NCI-H1930 (cell line): ENCODE measurements around the gene KCNJ1.

Experiments
- DNase-seq, 2 experiments: peaks; one replicate each; lab custom pipeline; 2025; lab: John Stamatoyannopoulos, UW

The KCNJ1 gene

DNA sequence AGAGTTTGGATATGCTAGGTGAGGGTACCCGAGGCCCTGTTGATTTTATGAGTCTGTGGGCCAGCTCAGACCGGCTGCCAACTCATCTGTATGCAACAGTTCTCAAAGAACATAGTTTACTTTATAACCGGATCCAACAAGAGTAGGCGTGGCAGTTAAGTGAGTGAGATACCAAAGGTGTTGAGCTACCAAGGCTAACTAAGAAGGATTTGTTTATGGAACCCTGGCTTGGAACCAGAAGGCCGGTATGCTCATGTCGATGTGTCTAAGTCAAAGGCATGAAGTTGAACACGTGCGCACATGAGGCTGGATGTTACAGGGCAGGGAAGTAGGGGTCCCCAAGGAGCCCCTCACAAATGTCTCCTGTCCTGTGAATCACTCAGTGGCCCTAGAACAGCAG is at the start of gene KCNJ1:
Gene KCNJ1 (minus strand): TSS at position 20 of the 400 bp plus-strand sequence. CDS start 27,053 bp downstream, outside the sequence.
- DNase-seq, result no peak

DNA sequence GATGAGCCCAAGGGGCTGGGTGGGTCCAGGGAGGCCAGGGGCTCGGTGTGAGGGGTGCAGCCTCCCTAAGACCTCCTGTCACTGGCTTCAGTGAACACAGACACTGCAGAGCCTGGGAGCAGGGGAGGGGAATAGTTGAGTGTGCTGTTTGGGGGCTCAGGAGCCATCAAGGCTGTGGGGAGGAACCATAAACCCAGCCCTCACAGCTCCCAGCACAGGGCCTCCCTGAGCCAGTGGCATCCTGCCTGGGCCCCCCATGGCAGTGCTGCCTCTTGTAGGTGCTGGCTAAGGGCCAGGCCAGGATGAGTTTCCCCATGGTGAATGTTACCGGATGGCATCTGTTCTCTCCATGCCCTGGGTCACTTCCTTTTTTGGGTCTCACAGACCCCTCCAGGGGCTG is 49.6 kb upstream of the KCNJ1 start:
- no peak for DNase-seq

DNA sequence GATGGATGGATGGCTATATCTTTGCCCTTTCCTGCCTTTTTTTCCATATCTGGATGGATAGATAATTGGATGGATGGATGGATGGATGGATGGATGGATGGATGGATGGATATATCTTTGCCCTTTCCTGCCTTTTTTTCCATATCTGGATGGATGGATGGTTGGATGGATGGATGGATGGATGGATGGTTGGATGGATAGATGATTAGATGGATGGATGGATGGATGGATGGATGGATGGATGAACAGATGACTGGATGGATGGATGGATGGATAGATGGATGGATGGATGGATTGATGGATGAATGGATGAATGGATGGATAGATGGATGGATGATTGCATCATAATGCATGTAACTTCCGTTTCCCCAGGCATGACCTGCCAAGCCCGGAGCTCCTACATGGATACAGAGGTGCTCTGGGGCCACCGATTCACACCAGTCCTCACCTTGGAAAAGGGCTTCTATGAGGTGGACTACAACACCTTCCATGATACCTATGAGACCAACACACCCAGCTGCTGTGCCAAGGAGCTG is 49.0 kb upstream of the KCNJ1 start:
- DNase-seq, result no peak

DNA sequence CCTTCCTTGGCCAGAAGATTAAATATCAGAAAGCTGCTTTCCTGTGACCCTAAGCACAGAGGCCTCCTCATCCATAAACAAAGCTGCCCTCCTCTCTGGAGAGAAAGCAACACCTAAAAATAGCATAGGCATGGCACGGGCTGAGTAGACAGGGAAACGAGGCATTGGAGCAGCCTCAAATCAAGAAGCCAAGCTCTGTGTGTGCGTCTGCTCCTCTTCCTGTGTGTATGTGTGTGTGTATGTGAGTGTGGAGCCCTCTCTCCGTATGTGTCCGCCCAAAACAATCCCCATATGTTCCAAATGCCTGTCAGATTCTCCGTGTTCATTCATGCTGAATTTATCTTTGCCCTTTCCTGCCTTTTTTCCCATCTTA is 48.0 kb upstream of the KCNJ1 start:
- no peak for DNase-seq

DNA sequence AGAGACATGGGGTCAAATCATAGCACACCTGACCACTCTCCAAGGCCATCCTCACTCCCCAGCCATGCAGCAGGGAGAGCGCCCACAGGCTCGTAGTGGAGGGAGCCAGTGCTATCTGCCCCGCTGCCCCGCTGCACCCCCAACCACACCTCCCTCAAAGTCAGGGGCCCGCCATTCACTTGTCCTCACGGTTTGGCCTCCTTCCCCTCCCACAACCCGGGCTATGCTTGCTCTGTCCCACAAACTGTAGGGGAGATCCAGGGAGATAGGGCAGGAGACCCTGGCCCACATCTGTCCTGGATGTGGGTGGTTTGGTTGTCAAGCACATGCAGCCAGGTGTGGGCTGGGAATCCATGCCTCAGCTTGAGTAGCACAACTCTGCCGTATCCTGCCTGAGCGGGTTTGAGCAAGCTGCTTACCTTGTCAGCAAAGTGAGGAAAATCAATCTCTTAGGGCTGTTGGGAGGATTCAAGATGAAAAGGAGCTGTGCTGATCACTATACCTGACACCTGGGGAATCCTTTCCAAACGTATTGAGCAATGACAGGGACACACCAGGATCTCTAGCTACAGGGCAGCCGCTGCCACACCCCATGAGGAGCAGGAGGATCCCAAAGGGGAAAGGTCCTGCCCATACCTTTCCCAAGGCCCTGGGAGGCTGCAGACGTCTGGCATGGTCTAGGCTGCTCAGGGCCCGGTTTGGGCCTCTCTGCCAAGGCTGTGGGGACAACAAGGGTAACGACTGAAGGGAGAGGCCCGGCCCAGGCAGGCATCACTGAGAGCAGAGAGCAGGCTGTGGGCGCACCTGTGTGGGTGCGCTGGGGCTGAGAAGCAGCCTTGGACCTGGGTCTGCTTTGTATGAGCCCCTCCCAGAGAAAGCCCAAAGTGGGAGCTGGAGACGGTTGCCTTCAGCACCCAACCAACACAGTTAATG is 47.4 kb upstream of the KCNJ1 start:
- DNase-seq, result no peak

DNA sequence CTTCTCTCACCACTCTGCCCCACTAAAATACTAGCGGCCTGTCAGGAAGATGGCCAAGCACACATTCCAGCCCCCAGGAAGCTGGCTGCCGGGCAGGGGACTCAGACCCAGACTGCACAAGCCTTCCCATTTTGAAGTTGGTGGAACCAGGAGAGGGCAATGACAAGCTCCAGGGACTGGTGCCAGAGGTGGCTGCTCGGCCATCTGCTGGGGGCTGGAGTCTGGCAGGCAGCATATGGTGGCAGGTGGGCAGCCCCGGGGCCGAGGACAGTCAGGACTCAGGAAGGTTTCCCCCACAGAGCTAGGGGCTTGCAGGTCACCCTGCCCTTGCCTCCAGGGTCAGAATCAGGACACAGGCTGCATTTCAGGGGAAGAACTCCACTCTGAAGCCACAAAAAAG is 46.7 kb upstream of the KCNJ1 start:
- no peak for DNase-seq

DNA sequence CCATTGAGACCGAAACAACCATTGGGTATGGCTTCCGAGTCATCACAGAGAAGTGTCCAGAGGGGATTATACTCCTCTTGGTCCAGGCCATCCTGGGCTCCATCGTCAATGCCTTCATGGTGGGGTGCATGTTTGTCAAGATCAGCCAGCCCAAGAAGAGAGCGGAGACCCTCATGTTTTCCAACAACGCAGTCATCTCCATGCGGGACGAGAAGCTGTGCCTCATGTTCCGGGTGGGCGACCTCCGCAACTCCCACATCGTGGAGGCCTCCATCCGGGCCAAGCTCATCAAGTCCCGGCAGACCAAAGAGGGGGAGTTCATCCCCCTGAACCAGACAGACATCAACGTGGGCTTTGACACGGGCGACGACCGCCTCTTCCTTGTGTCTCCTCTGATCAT is 44.6 kb upstream of the KCNJ1 start:
- no peak for DNase-seq

DNA sequence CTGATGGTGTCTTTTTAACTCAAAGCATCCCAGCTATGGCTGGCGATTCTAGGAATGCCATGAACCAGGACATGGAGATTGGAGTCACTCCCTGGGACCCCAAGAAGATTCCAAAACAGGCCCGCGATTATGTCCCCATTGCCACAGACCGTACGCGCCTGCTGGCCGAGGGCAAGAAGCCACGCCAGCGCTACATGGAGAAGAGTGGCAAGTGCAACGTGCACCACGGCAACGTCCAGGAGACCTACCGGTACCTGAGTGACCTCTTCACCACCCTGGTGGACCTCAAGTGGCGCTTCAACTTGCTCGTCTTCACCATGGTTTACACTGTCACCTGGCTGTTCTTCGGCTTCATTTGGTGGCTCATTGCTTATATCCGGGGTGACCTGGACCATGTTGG is 44.1 kb upstream of the KCNJ1 start:
- DNase-seq, result no peak

DNA sequence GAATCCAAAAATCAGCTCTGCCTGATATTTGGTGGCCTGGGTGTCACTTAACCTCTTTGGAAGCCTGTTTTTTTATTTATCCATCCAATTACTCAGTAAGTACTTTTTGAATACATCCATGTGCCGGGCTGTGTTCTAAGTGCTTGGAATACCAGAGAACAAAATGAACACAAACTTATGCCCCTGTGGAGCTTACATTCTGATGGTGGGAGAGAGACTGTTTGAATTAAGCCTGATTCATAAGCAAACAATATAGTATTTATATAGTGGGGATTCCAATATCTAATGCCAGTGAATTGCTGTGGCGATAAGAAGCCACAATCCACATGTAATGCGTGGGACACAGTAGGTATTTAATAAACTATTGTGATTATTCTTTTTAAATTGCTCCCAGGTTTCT is 43.5 kb upstream of the KCNJ1 start:
- no peak for DNase-seq

DNA sequence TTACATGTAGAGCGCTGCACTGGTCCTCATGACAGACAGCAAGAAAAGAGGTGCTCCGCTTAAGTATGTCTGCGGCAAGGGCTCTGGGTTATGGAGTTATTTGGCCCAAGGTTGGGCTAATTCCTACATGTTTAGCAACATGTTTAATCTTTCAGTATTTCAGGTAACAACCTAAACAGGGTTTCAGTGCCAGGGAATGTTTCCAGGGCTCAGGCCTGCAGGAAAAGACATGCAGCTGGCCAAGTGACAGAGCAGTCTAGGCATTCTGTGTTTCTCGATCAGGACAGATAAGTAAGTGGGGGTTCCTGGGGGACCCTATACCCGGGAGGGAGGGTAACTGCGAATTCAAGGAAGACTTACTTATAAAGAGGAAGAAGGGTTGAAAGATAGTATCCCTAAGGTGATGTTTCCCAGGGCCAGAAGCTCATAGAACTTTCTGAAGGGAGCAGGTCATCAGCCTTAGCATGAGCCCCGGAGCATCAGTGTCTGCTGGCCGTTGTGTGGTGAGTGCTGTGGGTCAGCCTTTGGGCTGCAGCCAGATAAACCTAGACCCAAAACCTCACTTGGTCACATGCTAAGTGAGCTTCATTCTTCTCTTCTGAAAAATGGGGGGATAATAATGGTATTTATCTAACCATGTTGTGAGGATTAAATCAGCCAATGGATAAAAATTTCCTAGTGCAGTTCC is 42.5 kb upstream of the KCNJ1 start:
- DNase-seq, result no peak

DNA sequence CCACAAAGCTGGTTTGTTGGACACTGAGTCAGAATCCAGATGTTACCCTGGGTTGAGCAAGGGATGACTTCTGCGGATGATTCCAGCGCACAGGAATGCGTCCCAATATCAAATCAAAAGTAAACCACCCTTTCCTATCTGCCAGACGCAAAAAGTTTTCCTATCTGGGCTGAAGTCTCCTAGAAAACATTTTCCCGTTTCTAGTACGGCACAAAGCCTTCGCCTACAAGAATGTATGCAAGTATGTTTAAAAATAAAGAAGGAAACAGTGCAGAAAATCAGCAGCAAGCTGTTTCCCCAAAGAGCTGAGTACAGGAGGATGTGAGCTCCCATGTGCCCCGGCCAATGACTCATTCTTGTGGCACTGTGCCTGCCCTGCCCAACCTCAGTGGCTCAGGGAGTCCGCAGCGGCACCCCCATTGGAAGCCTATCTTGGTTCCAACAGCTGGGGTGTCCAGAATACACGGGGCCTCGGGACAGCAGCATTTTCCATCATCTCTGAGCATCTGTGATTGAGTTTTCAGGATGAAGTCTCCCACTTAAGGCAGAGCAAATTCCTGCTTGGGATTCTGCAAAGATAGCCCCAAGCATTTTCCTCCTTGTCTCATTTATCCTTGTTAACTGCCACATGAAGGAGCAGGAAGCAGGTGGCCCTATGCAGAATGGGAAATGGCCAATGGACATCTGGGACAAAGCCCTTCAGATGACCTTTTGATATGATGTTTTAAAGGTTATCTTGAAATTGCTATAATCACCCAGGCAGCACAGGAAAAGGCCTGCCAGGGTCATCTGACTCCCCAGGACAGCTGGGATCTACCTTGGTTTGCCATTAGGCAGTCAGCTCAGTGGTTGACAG is 41.5 kb upstream of the KCNJ1 start:
- no peak for DNase-seq

DNA sequence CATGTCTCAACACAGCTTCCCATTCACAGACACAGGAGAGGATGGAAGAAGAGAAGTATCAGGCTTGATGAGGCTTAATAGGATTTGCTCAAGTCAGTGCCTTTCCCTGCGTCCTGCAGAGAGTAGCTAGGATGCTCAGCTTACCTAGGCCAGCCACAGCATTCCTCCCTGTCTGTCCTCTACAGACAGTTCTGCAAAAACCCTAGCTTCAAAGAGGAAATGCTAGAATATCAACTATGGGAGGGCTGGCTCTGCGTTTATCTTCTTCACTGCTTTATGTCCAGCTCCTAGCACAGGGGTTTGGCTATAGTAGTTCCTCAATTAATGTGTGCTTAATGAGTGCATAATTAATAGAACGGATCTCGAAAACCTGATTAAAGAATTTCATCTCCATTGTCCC is 40.5 kb upstream of the KCNJ1 start:
- no peak for DNase-seq

DNA sequence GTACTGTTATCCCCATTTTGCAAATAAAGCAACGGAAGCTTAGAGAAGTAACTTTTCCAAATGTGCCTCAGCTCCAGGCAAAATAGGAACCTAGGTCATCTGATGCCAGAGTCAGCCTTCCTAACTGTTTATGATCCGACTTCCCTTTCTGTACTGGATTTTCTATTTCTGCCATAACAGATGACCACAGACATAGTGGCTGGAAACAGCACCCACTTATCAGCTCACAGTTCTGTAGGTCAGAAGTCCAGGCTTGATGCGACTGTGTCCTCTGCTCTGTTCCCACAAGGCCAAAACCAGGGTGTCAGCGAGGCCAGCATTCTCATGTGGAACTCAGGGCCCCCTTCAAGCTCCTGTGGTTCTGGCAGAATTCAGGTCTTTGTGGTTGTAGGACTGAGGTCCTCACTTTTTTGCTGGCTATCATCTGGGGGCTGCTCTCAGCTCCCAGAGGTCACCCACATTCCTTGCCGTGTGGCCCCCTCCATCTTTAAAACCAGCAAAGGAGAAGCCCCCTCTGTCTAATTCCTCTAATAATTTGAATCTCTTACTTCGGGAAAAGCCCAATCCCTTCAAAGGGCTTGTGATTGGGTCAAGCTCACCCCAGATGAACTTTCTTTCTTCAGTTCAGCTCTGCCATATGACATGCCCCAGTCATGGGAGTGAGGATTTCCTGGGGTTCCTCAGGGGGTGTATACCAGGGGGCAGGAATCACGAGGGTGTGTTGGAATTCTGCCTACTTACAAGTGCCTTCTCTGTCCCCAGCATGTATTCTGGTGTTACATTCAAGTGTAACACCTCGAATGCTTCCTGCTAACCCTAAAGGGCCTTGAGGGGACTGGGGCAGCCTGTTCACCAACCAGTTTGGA is 39.3 kb upstream of the KCNJ1 start:
- no peak for DNase-seq

DNA sequence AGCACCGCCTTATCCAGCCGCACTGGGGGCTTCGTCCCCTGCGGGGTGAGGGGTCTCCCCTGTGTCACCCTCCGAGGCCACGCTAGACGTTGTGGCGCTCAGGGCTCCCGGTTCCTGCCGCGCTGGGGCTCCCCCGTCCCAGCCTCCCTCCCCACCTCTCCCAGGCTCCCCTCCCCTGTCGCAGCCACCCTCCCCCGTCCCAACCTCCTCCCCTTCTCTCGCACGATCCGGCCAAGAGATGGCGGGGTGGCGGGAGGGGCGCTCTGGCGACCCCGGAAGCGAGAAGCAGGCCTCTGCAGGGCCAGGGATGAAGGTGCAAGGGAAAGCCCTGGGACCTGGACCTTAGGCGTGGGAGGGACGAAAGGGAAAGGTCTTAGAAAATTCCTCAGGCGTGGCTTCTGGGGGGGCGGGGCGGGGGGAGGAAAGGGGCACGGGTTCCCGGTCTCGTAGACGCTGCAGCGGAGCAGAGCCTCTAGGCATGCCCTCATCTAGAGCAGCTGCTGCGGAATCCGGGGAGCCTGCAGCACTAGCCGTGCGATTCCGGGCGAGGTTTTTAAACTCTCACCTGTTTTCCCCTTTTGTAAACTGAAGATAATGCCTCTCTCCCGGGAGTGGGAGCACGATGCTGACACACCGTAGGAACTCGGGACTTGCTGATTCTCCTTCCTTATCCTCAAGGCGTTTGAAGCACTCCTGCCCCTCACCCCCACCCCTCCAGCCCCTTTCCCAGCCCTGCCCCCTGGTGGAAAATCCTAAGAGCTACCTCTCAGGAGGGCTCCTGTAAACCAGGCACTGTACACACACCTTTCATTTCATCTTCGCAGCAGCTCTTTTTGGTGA is 38.5 kb upstream of the KCNJ1 start:
- peak; percentile 48 to 49 for DNase-seq

DNA sequence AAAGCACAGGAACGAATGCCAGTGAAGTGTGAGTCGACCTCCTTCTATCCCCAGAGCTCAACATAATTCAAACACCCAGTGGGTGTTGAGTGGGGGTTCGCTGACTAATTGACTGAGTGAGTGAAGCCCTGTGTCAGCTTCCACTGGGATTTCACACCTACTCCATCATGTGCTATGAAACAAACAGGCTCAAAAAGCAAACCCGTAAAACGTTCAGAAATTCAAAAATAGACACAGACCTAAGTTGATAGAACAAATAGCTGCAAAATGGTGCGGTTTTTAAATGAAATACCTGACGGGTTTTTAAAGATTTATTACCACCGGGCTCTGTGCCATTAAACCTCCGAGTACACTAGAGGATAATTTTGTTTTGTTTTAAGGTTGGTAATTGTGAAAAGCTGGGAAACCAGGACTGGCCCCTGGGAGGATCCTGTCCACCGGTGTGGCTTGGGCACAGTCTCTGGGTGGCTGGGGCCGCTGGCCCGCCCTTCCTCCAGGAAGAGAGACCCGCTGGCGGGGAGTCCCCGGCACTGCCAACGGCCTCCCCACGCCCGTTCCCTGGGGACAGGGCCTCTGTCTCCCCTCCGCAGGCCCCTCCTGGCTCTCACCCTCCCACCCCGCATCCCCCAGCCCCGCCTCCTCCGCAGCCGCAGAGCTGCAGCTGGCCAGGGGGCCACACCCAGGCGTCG is 37.7 kb upstream of the KCNJ1 start:
- peak; percentile 37 to 43 for DNase-seq

DNA sequence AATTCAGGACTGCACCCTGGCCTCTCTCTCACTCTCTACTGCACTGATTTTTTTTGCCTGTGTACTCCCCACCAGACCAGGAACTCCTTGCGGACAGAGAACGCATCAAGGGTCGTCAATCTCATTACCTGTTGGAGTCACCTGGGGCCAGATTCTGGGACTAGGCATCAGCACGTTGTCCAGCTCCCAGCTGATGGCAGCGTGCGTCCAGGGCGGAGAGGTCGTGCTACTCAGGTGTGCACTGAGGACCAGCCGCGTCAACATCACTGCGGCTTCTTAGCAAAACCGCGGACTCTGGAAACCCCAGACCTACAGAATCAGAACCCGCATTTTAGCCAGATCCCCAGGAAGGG is 37.2 kb upstream of the KCNJ1 start:
- no peak for DNase-seq

DNA sequence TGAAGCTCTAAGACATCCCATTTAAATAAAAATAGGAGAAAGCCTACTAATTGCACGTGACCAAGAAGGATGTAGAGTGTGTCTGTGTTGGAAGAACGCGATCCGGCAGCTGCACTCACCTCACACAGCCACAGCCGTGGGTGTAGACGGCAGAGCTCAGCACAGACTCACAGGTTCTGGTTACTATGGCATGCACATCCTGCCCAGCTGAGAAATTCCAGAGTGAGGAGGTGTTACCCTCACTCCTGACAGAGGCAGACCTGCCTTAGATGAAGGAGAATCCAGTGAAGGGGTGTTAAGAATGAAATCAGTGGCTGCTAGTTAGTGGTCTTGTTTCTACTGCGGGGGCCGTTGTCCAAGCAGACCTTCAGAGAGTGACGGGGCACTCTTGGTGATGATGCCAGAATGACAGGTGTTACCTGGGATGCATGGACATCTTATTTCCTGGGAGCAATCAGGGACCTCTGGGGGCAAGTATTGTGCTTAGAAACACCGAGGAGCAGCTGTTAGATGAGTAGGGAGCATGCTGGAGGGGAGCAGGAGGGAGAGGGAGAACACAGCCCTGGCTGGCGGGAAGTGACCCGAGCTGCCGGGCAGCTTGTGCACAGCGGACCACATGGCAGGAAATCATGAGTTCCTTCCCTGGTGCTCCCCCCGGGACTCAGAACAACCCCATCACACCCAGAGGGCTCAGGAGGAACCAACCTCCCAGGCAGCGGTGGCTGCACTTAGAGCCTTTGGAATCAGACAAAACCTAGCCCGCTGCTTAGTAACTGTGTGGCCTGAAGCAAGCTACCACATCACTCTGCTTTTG is 36.4 kb upstream of the KCNJ1 start:
- DNase-seq, result no peak

DNA sequence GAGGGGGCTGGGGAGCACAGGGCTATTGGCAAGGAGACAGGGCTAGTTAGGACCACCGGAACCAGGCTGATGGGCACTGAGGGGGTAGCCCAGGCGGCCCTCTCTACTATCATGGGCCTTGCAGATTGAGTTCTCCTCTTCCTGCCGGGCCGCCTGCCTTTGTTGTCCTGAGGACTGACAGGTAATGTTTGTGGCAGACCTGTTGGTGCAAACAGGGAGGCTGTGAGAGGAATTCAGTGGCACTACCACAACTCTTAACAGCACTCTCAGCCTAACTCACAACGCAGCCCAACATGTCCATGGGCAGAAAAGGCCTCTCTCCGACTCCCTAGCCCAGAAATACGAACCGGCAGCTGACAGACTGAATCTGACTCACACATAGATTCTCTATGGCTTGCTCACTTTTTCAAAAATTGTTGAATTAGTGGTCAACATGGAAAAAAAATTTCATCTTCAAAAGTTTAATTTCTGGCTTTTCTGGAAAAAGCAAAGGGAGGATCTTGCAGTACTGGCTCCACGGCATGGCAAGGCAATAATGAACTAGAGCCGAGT is 35.5 kb upstream of the KCNJ1 start:
- DNase-seq, result no peak
